HG02642 (cell line): ENCODE results near the gene RCAN2.
"Not testable (repeated sequence)": the region's sequence is repeated elsewhere in the genome, so short reads cannot be mapped to it uniquely, and the experiment has no call there.

Source experiments
- ATAC-seq: cut with Tn5 transposase; IDR thresholded peaks from one replicate; pipeline ENCODE4 v1.9.1; 2021; ENCODE audit warnings: mild to moderate bottlenecking; ENCODE audit not compliant: unreplicated experiment, poor library complexity

RCAN2 gene

DNA sequence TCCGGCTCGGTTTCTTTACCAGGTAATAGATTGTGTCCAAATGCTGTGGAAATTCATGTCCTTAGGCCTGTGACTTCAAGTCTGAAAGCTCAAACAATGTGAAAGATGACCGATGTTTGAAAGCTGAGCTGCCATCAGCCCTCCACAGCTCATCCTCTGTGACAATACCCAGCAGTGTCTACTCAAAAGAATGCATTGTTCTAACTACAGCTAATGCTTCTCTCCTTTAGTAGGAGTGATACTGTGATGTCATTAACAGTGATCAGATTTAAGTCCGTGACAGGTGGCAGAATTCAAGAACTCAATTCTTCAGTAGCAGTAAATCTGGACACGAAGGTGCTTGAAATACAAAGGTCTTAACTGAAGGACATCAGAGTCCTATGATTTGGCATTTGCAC is 97.3 kb downstream of the RCAN2 start:
- ATAC-seq = no peak

DNA sequence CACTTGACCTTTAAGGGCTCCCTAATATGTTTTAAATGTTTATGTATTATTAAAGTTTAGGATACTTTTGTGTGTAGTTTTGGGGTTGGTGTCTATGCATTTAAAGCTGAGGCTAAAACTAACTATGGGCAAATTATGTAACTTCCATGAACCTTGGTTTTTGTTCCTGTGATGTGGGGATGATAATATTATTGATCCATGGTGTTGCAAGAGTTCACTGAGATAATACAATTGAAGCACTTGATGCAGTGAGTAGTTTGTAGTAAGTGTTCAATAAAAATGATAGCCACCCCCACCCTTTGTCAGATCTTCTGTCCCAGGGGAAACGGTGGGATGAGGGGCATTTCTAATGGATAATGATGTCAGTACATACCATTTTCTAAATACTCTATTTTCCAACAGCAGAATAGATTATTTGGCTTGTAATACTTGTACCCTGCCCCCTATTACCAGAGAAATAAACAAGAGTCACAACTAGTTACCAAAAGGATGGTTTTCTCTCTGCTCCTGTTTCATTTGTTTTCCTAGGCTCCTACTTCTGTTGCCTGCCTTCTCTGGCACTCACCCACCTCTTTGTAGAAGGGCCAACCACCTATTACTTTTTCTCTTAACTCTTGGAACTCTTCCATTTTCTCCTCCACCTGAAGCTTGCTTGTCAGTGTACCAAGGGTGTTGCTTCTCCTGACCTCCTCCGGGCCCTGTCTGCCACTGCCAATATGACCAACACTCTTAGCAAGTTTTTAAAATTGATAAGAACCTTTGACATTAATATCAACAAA is 97.9 kb downstream of the RCAN2 start:
- no peak for ATAC-seq

DNA sequence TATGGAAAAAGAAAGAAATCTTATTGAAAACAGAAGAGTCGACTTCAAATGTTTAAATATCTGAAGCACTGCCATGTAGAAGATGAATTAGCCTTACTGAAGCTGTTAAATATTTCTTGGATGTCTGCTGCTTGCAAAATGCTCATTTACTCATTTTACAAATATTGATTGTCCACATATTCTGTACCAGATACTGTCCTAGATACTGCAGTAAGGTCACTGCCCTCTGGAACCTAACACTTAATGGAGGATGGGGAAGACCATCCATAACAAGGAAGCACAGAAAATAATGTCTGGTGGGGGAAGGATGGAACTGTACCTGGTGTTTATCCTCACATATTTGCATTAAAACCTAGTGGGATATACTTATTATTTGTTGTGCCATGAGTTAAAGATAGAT is 99.0 kb downstream of the RCAN2 start:
- ATAC-seq = no peak

DNA sequence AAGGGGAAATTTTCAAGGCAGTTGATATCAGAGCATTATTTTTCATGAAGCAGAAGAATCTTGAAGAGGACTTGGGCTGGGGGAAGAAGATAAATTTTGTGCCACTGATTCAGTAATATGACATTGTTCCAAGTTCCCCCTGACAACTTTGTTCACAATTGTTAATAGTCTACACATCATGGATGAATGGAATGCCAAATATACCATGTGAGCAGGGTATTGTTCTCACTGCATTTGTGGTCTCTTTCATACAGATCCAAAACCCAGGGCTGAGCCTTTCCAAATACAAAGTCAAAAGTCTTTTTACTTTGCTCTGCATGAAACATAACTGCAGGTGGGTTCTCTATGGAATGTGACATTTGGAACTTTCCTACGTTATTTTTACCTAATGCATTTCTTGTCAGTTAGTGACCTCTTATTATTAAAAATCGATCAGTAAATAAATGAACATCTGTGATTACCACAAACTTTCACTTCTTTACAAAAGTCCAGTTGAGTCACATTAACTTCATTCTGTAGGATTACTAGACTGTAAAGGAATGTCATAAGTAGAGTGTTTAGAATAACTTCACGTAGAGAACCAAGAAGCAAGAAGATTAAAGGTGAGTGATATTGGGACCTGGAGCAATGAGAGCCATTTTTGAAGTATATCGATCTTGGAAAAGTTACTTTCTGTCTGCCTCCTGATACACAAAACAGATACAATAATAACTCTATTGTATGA is 100.9 kb downstream of the RCAN2 start:
- no peak for ATAC-seq

DNA sequence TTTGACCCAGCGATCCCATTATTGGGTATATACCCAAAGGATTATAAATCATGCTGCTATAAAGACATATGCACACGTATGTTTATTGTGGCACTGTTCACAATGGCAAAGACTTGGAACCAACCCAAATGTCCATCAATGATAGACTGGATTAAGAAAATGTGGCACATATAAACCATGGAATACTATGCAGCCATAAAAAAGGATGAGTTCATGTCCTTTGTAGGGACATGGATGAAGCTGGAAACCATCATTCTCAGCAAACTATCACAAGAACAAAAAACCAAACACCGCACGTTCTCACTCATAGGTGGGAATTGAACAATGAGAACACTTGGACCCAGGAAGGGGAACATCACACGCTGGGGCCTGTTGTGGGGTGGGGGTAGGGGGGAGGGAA is 103.5 kb downstream of the RCAN2 start:
- ATAC-seq = not testable (repeated sequence)

DNA sequence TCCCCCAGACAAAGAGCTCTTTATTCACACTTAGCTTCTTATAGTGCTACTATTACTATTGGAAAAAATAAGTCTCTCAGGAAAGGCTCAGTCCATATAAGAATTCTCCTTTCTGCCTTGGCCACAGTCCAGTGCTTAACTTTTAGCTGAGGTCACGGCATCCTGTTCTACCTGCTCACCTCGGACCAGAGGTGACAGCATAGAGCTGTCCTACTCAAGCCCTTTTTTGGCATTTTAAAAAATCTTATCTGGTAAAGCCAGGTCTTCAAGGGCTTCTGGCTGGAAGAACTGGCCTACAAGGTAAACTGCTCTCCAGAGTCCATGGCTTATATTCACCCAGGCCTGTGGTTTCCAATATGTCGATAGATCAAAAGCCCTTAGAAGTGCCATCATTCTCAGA is 109.7 kb downstream of the RCAN2 start:
- ATAC-seq = no peak

DNA sequence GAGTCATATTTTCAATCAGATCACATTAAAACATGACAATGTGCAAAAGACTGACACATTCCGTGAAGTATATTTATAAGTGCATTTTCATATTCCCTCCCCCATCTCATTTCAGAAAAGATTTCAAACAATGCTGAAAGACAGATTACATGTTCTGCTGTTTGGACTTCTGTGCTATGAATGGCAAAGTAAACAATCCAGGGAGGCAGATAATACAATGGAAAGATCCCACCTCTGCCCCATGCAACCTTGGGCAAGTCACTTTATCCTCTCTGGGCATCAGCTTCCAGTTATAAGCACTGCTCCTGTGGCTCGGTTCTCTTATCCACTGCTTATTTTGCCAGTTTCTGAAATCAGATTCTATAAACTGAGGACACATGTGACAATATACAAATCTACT is 110.2 kb downstream of the RCAN2 start:
- ATAC-seq = no peak

DNA sequence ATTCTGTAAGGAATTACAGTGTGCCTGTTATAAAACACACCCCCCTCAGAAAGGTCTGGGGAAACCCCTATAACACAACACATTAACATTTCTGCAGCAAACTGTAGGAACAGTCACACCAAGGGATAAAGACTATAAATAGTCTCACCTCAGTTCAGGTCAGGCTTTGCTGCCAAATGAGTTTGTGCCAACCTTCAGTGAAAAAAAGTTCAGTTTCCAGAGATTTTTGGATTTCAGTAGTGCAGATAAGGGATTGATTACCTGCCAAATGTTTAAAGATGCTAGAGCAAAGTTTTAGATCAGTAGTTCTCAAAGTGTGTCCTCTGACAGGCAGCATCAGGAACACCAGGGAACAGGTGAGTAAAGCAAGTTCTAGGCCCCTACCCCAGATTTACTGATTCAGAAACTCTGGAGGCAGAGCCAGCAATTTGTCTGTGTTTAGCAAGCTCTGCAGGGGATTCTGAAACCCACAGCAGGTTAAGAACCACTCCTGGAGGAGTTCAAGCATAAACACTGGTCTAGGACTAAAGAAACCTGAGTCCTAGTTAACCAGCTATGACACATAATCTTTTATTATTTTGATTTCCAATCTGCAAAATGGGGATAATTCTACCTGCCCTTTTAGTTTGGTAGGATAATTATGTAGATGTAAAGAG is 111.0 kb downstream of the RCAN2 start:
- no peak for ATAC-seq

DNA sequence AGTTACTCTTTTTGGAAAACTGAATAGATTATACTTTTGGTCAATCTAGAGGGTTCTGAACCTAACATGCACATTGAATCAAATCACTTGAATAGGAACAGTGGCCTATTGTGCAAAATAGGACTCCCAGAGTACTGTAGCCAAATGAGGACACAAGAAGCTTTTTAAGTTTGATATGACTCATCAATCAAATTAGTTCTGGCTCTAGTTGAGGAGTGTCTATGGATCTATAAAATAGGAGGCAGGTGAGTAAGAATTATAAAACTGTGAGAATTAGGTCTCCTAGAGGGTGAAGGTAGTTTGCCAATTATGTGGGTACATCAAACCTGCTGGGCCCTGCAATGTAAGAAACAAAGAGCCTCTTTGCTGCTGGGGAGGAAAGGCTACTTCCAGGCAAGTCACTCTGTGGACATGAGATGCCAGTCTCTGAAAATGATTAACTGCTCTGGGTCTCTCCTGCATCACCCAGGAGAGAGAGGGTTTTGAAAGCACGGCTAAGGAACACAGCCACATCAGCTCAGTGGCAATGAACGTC is 112.3 kb downstream of the RCAN2 start:
- ATAC-seq = no peak

DNA sequence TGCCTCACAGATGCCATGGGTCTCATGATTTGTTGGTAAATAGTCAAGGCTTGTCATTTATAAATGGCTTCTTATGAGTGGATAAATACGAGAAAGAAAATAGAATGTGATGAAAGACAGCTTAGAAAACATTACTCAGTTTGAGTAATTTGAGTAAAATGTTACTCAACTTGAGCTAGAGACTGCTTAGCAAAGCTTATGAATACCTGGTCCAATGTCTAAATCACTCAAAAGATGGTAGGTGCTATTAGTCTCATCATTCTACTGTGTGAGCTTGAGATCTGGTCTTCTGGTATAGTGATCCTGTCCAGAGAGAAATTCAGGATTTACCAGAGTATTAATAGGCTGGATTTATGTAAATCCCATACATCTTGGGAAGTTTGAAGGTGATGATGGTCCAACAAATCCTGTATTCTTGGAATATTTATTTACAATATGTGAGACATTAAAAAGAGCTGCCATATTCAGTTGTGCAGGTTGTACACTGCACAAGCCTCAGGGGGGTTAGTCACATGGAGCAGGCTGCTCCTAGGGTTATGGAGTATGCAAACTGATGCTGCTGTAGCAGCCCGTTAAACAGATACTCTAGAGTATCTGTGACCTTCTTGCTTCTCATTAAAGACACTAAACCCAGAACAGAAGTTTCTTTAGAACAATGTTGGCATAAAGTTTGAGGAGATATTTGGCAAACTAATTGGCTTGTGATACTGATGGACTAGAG is 112.9 kb downstream of the RCAN2 start:
- ATAC-seq = no peak

DNA sequence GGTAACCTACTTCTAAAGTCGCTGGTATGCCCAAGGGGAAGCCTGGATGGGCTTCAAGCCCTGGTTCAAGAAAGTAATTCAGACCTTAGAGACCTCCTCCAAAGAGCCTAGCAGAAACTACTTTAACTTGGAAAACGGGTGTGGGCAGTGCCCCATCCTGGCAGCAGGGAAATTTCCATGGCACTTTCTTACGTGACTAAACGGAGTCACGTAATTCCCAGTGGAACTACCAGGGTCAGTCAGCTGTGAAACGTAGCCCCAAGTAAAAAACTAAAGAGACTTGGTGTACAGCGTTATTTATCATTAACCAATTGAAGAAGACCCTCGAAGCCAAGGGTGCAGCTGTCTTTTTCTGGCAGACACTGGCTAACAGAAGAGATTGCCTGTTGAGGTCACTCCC is 114.0 kb downstream of the RCAN2 start:
- no peak for ATAC-seq

DNA sequence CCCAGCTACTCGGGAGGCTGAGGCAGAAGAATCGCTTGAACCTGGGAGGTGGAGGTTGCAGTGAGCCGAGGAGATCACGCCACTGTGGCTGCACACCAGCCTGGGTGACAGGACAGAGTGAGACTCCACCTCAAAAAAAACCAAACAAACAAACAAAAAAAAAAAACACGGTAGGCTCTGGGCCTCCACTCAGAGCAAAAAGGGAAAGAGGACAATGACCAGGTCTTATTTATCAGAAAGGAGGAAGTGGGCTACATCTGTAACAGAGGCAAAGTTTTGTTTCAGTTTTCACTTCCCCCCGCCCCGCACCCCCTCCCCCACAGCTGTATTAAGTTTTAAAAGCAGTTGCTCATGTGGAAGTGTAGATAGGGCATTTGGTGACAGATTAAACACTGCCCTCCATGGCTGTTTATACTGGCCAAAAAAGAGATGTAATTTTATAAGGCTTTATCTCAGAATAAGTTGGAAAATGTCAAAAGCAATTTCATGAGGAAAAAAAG is 114.6 kb downstream of the RCAN2 start:
- peak; percentile 87 for ATAC-seq

DNA sequence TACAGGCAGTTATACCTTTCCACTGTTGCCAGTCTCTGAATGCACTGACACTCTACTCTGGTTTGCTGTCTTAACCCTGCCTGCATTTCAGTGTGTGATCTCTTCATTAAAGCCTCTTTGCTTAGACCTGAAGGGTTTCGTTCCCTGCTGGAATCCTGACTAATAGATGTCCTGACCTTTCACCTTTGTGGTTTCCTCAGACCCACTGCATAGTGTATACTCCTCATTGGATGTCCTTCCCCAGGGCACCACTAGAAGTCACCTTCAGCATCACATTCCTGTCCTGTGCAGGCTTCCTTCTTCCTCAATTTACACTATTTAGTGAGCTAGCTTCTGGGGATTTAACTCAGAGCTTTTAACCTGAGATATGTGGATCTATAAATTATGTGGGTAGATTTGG is 120.6 kb downstream of the RCAN2 start:
- ATAC-seq = no peak

DNA sequence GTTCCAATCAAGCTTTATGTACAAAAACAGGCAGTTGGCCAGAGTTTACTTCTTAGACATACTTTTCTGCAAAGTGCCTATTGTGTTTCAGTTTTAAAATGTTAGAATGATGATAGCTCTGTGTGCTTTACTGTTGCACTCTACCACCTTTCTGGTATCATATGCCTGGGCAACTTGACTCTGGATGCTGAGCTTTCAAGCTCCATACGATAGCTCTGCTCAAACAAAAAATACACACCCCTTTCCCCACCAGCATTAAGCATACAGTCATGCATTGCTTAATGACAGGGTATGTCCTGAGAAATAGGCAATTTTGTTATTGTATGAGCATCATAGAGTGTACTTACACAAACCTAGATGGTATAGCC is 123.1 kb downstream of the RCAN2 start:
- ATAC-seq = no peak

DNA sequence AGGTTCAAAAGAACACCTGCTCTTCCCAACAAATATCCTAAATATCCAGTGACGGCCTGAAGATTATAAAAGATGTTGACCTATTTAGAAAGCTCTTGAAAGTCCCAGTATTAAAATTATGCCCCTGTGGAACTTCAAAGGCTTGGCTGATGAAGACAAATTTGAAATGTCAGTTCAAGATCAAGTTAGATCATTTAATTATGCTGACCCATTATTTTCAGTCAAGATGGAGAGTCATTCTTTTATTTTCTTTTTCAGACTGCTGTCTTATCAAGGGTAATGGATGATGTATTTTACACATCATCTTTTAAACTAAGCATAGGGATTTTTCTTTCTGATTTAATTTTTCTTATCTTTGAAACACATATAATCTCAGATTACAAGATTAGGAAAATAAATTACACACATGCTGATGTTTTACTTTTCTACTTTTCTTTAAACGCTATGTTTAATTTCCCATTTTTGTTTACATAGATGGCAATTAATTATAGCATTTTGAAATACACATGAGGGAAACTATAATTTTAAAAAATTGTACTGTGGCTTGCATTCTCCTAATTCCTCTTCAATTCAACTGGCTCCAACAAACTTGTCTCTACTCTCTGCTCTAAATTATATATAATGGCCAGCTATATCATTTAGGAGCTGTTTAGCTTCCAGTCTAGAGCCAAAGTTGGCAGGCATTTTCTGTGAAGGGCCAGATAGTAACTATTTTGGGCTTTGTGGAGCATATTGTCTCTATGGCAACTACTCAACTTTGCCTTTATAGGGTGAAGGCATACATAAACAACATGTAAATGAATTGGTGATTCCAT is 123.7 kb downstream of the RCAN2 start:
- ATAC-seq = no peak

DNA sequence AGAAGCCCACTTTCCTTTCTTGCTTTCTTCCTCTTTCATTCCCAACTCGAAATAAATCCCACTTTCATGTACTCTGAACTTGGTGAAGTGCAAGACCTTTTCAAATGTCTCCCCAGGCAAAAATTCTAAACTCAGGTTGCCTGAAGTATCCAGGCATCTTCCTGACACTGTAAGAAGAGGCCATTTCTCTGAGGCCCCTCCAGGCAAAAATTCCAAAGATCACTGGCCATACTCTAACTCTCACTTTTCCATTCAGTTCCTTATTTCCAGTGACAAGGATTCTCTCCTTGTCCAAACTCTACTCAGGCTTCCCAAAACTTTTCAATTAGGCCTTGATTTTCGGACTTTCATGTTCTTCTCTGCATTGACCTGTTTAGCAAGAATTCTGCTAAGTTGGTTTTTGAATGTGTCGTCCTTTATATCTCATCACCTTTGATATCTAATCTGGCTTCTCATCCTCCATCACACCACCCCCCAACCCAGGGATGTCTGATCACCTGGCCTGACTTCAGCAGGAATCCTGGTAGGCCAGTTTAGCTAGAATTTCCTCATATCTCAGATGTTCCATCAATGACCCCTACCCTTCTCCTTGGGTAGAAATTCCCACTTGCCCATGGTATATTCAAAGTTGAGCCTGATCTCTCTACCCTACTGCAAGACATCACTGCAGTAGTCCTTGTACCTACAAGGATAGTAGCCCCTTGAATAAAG is 124.9 kb downstream of the RCAN2 start:
- no peak for ATAC-seq

DNA sequence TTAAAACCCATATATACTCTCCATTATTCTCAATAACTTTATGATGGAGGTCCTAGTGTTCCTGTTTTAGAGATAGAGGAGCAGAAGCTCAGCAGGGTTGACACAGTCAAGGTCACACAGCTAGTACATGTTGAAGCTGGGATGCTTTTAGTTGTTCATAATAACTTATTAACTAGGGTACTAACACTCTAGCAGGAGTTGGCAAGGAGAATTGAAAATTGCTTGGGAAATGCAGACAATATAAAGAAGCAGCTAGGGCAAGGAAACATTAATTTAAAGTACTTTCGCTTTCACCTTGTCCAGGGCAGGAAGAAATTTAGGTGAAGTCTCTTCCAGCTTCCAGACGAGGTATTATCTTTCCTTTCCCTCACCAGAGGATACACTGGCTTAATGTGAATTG is 133.7 kb downstream of the RCAN2 start:
- ATAC-seq = no peak

DNA sequence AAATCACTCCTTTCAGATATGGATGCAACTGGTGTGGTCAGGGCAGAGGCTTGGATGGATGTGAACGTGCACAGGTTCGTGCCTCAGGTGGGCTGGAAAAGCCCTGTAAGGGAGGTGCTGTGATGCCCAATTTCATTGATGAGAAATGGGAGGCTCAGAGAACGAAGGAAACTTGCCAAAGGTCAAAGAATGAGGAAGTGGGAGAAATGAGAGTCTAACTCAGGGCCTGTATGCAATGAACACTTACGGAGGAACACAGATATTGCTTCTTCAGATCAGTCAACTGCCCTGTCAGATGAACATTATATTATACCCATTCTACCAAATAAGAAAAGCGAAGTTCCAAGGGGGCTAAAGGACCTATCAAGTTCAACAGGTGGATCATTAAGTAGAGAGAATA is 134.7 kb downstream of the RCAN2 start:
- ATAC-seq = no peak

DNA sequence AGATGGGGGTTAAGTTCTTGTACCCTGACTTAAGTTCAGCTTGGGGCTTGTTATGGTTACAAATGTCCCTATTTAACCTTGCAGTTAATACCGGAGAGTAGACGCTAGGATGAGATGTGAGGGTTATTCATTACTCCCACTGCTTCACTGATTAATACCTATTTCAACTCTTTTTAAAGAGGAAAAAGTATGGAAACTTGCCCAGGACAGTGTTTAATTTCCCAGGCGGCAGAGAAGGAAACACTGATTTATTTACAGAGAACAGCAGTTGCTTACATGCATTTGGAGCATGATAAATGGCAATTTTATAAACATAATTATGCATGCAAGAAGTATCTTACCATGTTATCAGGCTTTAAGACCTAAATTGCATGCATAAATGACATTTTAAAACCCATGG is 137.7 kb downstream of the RCAN2 start:
- no peak for ATAC-seq
